ENCODE results near the gene MEIS1.

Gene MEIS1

DNA sequence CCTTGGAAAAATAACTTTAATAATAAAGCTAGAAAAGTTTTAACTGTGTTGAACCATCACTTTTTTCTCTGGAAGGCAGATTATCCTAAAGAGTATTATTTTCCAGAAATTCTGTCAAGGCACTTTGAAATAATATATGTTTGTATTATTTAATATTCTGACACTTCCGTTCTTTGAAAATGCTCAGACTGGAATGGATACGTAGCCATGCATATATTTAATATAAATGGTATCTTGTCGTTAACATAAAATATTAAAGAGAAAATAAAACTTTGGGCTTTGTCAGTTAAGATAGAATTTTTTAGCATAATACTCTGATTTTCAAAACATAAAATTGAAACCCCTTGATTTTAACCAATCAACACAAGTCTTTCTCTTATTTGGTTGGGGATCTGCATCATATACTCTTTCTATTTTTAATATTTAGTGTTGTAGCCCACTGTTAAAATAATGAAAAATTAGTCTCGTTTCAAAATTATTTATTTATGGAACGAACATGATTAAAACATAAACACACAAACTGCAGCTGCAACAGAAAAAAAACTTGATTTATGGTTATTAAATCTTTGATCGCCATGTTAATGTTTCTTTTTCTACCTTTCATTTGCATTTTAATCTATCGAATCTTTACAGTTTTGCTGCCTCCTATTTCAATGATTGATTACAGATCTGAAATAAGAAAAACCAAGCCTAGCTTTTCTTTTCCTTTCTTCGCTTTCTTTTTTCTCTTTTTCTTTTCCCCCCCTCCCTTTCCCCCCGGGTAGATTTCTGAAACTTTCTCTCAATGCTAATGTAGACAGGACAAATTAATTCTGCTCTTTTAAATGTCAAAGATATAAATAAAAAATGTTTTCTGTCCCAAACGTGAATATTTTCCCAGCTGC lies 145.5 kb downstream of the MEIS1 start:
- DNase-seq (ENCODE audit: low read depth in 3 of 3, low spot score in 1 of 3): no peak

DNA sequence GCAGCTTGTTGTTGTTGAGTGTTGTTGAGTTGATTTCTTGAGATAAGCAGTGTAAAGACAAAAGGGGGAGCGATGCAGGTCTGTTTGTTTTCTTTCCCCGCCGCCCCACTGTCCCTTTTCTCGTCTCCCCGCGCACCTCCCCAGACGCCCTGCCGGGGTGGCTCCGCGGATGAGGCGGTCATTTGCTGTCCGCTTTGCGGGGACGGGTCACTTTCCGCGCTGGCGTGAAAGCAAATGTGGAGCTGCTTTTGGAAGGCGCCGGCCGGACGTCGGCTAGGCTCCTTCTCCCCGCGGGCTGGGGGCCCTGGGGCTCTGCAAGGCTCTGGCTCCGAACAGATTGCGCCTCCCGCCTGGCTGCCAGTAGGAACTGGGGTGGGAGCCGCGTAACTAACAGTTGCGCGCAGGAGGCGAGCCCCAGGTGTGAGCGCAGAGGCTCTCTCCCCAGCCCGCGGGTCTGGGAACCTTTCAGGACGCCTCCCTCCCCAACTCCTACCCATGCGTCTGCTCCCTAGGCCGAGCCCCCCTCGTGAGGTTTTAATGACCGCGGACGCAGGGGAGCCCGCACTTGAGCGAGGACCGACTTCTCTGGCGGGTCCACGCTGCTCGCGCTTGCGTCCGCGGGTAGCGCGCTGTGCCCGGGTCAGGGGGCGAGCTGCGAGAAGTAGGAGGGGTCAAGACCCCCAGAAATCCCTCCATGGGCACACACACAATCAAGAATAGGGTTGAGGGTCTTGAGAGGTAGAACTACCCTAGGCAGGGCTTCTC lies 146.6 kb downstream of the MEIS1 start:
- no peak for DNase-seq (ENCODE audit: low read depth in 3 of 3, low spot score in 1 of 3)

DNA sequence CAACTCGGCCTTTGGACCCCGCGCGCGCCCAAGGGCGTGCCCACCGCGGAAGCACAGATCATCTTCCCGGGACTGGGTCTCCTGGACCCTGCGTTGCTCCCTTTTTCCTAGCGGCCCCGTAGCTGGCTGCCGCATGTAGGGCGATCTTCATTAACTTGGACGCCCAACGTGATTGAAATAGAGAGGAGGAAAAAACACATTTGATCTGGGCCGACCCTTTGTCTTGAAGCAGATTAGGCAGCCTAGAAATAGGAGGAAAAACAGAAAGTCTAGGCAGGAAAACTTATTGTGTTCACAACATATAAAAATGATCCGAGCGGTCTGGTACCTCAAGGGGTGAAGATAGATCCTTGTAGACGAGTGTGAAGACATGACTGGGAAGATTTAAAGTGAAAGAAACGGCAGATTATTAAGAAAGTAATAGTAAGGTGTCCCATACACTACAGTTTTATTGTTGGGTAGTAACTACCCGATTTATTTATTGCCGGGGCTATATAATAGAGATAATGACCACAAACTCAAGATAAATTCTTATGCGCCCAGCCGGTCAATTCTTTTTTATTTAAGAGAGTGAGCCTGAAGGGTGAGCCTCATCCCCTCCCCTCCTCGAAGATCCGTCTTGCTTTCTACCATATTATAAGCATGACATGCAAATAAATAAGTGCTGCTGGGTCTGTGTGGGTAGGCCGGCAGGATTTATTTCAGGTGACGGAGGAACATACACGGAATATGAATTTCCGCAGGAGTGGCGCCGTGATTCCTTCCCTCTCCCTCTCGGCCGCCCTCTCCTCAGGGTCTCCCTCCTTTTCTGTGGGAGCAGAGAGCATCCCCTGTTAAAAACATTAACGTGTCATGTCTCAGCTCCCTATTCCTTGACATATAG lies 147.4 kb downstream of the MEIS1 start:
- no peak for DNase-seq (ENCODE audit: low read depth in 3 of 3, low spot score in 1 of 3)

DNA sequence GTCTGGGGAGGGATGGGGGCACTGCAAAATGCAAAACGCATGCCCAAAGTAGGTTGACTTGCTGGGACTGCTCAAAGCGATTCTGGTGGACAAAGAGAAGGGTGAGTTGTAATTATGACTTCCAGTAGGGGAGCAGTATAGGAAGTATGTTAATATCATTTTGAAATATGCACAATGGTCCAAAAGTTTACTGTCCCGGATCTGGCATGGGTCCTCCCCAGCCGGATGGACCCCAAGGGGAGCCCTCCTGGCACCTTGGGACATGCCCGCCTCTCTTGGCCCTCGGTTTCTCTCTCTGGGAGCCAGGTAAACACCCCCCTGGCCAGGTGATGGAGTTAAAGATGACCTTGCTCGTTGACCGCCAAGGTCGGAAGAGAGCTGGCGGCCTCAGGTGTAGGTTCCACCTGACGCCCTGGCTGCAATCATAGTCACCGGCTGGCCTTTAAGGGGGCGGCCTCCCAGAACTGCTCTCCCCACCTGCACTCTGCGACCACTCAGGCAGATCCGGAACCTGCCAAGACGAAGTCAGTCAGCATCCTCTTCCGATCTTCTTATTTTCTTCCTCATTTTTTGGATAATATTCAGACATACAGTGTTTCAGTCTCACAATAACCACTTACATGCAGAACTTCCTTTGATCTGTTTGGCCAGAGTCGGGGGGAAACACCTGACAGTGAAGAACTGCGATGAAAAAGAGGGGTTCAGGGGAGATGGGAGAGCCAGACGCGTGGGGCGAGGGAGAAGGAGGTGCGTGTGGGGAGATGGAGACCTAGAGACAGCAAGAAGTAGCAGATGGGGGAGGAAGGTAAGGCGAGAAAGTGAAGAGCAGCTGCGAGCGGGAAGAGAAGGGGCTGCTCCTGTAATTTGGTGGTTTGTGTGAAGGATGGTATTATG lies 148.3 kb downstream of the MEIS1 start:
- DNase-seq (ENCODE audit: low read depth in 3 of 3, low spot score in 1 of 3): no peak

DNA sequence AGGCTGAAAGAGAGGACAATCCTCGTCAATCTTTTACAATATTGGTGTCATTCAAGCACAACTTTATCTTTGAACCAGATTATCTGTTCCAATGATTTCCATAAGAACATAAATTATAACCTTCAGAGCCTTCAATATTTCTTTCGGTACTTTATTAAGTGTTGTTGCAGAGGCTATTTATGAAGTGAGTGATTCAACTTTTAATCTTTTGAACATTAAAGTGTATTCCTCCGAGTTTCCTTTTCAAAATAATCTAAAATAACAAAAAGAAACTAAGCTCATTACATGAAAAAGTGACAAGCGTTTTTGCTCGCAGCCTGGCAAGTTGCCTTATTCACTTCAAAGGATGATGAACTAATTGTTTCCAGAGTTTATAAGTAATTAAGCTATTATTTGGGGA lies 149.0 kb downstream of the MEIS1 start:
- DNase-seq (ENCODE audit: low read depth in 3 of 3, low spot score in 1 of 3): no peak

DNA sequence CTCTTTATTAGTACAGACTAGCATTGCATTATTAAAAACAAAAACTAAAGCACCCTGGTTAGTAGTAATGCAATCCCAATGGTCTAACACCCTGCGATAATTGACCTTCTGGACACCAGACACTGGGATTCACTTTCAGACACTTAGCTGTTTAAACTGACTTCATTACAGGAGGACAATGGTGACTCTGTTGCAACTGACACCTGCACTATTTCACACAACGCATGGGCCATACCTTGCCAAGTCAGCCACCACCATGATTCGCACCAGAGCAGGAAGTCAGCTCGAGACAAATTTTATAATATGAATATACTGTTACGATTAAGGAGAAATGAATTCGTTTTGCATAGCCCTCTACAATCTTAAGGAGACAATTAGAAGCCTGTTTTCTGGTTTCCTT lies 150.7 kb downstream of the MEIS1 start:
- DNase-seq (ENCODE audit: low read depth in 3 of 3, low spot score in 1 of 3): no peak

DNA sequence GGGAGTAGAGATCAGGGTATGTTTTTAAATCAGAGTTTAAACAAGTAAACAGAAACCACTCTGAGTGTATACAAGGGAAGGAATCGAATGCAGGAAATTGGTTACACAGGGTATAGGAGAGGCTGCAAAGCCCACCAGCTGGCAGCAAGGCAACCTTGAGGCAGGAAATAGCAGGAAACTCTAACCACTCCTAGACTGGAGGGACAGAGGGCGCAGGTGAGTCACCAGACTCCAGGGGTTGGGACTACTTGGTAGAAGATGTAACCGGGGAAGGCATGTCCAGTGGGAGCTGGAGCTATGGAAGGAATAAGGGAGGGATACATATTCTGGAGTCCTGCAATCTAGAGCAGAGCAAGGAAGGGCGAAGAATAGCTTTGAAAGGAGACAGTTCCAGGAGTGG lies 152.3 kb downstream of the MEIS1 start:
- DNase-seq (ENCODE audit: low read depth in 3 of 3, low spot score in 1 of 3): no peak

DNA sequence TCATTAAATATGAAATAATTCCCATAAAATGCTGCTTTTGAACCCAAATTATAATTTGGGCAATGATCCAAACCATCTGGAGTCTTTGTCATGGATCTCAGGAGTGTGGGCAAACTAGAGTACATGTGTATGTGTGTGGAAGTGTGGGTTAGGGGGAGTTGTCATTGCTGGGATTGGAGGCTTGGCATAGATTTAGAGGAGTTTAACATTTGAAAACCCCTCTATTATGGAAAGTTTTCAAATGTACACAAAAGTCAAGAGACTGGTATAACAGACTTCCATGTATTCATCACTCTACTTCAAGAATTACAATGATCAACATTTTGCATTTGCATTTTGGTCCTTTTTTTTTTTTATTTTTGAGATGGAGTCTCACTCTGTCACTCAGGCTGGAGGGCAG lies 159.1 kb downstream of the MEIS1 start:
- DNase-seq (ENCODE audit: low read depth in 3 of 3, low spot score in 1 of 3): no peak

DNA sequence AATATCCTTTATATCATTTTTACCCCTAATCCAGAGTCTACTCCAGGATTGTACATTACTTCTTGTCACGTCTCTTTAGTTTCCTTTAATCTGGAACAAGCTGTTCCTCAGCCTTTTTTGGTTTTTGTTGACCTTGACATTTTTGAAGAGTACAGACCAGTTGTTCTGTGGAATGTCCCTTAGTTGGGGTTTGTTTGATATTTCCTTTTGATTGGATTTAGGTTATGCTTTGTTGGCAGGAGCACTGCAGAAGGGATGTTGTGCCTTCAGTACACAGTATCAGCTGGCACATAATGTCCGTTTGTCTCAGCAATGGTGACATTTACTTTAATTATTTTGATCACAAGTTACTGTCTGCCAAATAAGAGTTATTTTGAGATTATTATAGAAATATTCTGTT lies 160.6 kb downstream of the MEIS1 start:
- DNase-seq (ENCODE audit: low read depth in 3 of 3, low spot score in 1 of 3): no peak

DNA sequence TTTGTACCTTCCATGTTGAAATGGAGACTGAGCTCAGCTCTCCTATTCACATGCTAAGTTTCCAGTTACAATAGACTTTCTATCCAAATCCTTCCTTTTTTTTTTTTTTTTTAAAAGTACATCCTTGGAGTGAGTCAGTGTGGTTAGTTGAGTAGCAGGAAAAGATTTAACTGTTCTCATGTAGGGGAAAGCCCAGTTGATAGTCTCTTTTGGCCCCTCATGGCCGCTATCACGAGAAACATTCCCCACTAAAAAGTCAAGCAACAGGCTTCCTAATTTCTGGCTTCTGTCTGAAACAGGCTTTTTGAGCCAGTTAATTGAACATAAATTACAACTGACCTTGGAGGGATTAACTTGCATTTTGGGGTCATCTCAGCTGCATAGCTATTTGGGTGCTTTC lies 161.3 kb downstream of the MEIS1 start:
- no peak for DNase-seq (ENCODE audit: low read depth in 3 of 3, low spot score in 1 of 3)

DNA sequence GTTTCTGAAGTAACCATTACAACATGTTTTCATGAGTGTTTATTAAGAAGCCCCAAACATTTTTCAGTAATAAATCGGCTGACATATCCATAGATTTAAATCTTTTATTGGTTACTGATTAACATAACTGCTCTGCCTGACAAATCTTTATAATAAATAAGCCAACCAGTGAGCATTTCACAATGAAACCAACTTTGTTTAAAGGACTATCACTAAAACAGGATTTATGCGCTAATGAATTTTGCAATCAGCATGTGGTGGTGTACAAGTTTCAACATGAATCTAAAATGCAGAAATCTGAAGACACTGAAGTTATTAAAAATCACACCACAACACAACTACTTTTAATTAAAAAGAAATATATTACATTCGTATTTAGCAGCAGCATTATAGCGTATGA lies 166.7 kb downstream of the MEIS1 start:
- no peak for DNase-seq (ENCODE audit: low read depth in 3 of 3, low spot score in 1 of 3)

DNA sequence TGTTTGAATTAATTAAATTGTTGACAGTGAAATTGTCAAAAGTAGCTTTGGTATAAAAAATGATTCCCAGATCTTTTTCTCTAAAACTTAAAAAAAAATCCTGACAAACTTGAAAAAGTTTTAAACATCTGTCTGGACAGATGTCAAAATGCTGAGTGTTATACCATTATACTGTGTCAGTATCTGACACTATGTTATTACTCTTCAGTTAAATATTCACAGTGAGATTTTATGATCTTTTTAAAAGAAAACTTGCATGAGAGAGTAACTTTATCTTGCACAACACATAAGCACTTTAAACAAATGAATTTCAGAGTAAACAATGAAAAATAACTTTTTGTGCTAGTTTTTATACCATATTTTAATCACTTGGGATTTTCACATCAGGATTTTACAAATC lies 167.4 kb downstream of the MEIS1 start:
- no peak for DNase-seq (ENCODE audit: low read depth in 3 of 3, low spot score in 1 of 3)

DNA sequence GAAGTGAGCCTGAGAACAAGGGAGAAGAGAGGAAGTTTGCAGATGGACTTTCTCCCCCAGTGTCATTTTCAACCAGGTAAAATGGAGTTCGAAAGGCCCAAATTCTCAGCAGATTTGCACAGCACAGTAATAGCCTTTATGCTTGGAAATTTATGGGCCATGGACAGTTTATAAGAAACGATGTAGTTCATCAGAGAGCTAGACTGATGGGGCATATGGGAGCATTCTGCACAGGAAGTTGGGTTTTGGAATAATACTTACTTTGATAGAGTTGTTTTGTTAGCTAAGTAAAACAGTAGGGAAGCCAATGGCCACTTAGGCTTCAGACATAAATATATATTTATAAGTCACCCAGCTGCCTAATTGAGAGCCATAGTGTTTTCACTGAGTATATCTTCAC lies 169.4 kb downstream of the MEIS1 start:
- DNase-seq (ENCODE audit: low read depth in 3 of 3, low spot score in 1 of 3): no peak

DNA sequence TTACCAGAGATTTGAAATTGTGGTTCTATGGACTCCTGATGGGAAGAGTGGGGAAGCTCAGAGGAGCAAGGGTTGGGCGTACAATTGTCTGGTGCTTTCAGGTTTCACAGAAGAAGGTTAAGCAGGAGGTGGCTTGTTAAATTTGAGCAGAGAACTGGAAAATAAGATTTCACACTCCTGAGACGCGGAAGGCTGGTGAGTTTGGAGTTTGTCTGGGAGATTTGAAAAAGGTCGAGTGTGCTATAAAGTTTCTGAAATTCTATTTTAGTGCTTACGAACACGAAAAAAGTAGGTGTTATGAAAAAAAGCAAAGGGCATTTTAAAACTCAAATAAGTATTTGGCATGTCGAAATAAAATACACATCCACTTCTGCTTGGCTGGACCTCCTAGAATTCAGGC lies 170.1 kb downstream of the MEIS1 start:
- DNase-seq (ENCODE audit: low read depth in 3 of 3, low spot score in 1 of 3): no peak

DNA sequence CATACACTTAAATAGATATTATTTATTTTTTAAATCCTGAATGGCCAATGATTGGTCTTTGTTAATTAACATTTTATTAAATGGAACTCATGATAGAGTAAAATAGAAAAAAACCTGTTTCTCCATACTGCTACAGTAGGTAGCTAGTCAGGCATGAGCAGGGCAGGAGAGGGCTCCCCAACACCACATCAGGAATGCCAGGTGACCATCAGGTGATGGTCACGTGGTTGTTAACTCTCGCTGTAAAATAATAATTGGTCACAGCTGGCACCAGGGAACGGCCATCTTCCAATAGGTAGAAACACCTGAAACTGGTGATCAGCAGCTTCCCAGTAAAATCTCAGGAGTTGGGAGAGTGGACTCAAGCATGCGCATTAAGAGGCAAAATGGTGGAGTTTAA lies 172.2 kb downstream of the MEIS1 start:
- no peak for DNase-seq (ENCODE audit: low read depth in 3 of 3, low spot score in 1 of 3)

Measured in stimulated activated CD4-positive, alpha-beta T cell treated with anti-CD3 and anti-CD28 coated beads, TNF-alpha, amount 100 ng/mL, for 1 hour (primary cell).